NB4 (cell line): ENCODE measurements around the gene CD209.

ENCODE experiments used
- DNase-seq: peaks from one replicate; pipeline ENCODE4 v3.0.0; 2010; ENCODE audit warnings: low read depth
- H3K4me3 ChIP-seq: one replicate; pipeline ENCODE4 v1.5.1; 2011; ENCODE audit warnings: mild to moderate bottlenecking, low read depth, low read length, moderate library complexity
- CTCF ChIP-seq: IDR thresholded peaks from one replicate; pipeline ENCODE4 v1.5.1; 2012; ENCODE audit warnings: low read depth, low read length
- MAX ChIP-seq: IDR thresholded peaks from 2 replicates; pipeline ENCODE4 v1.6.1; 2011; ENCODE audit warnings: low read depth, low read length
- MYC ChIP-seq: IDR thresholded peaks from 2 replicates; pipeline ENCODE4 v1.6.1; 2011; ENCODE audit warnings: low read depth, low read length
- POLR2A ChIP-seq: IDR thresholded peaks from 2 replicates; pipeline ENCODE4 v1.6.1; 2011; ENCODE audit warnings: mild to moderate bottlenecking; ENCODE audit not compliant: insufficient read length; ENCODE audit errors: extremely low read depth

CD209 gene

GRCh38 chr19:7720351-7720750 is 27.0 kb downstream of the CD209 start:
- TF ChIP-seq CTCF (no peak), MAX (no peak), POLR2A (no peak), MYC (no peak)
- no peak overlapping the region for H3K4me3 ChIP-seq
- no peak for DNase-seq

GRCh38 chr19:7718668-7719067 is 28.7 kb downstream of the CD209 start:
- no peak overlapping the region for H3K4me3 ChIP-seq
- TF ChIP-seq MAX = no peak
- TF ChIP-seq POLR2A = no peak
- TF ChIP-seq CTCF = no peak
- TF ChIP-seq MYC = no peak
- no peak for DNase-seq

GRCh38 chr19:7716762-7717161 is 30.6 kb downstream of the CD209 start:
- no peak overlapping the region for H3K4me3 ChIP-seq
- DNase-seq = no peak
- TF ChIP-seq MAX (no peak), MYC (no peak), POLR2A (no peak), CTCF (no peak)

GRCh38 chr19:7715671-7716070 is 31.7 kb downstream of the CD209 start:
- no peak for TF ChIP-seq POLR2A
- no peak for TF ChIP-seq MAX
- no peak for TF ChIP-seq MYC
- TF ChIP-seq CTCF = no peak
- no peak overlapping the region for H3K4me3 ChIP-seq
- DNase-seq = no peak

GRCh38 chr19:7710616-7711015 is 36.7 kb downstream of the CD209 start:
- TF ChIP-seq MYC (no peak), CTCF (no peak), MAX (no peak), POLR2A (no peak)
- no peak overlapping the region for H3K4me3 ChIP-seq
- DNase-seq = no peak

GRCh38 chr19:7709932-7710460 is 37.3 kb downstream of the CD209 start:
- TF ChIP-seq CTCF (no peak), POLR2A (no peak), MAX (no peak), MYC (no peak)
- DNase-seq = no peak
- no peak overlapping the region for H3K4me3 ChIP-seq
